K562 (cell line): ENCODE data around the gene TERB1. TPM values are rescaled to one million over a fixed set of nuclear protein-coding genes. Genes with fewer than 3 reads are reported as not detected.

Experiments
- CHD4 ChIP-seq: fragments of 200-600 bp; sonication (generic); IDR thresholded peaks from 3 replicates; pipeline ENCODE4 v1.6.1; 2012; ENCODE audit warnings: low read depth, mild to moderate bottlenecking, mixed read lengths, low read length, inconsistent platforms; ENCODE audit not compliant: insufficient read depth, insufficient replicate concordance, poor library complexity, severe bottlenecking
- HOMEZ ChIP-seq: fragments of 250-450 bp; sonication (Bioruptor Pico); IDR thresholded peaks from 2 replicates; pipeline ENCODE4 v1.4.0; 2020; ENCODE audit warnings: mild to moderate bottlenecking, moderate library complexity
- JUND ChIP-seq, 2 experiments: IDR thresholded peaks; 2 replicates in 1 of 2; 3 replicates in 1 of 2; pipeline ENCODE4 v1.6.1; 2011; ENCODE audit warnings: borderline replicate concordance in 2 of 2, low read depth in 2 of 2, low read length in 2 of 2, improper control_type of control experiment in 1 of 2, missing biosample characterization in 1 of 2, missing genetic modification characterization in 1 of 2, missing genetic modification reagents in 1 of 2
- MAFG ChIP-seq: fragments of 450-650 bp; conservative IDR thresholded peaks from 2 replicates; pipeline ENCODE4 v1.6.1; 2016; ENCODE audit warnings: missing genetic modification characterization, missing compliant biosample characterization
- RNF219 ChIP-seq: fragments of 250-450 bp; sonication (Bioruptor Pico); IDR thresholded peaks from 2 replicates; pipeline ENCODE4 v1.5.0; 2022; ENCODE audit warnings: mild to moderate bottlenecking
- SMARCA5 ChIP-seq: fragments of 450-650 bp; IDR thresholded peaks from 2 replicates; pipeline ENCODE4 v1.6.1; 2016
- ZC3H8 ChIP-seq: fragments of 450-650 bp; IDR thresholded peaks from 2 replicates; pipeline ENCODE4 v1.6.1; 2017
- ZMIZ1 ChIP-seq, 2 experiments: fragments of 150-350 bp in 1 of 2; IDR thresholded peaks; 2 replicates each; pipeline ENCODE4 v1.6.1; 2012 to 2016; ENCODE audit warnings: low read depth in 2 of 2, low read length in 2 of 2, mild to moderate bottlenecking in 1 of 2, moderate library complexity in 1 of 2
- ZNF583 ChIP-seq: fragments of 250-450 bp; sonication (Bioruptor Pico); IDR thresholded peaks from 2 replicates; pipeline ENCODE4 v1.4.0; 2020
- ZNF592 ChIP-seq: fragments of 450-650 bp; IDR thresholded peaks from 2 replicates; pipeline ENCODE4 v1.6.1; 2017; ENCODE audit warnings: antibody characterized with exemption, mild to moderate bottlenecking
- ZSCAN32 ChIP-seq: fragments of 450-650 bp; formaldehyde crosslinking; IDR thresholded peaks from 2 replicates; pipeline ENCODE4 v1.4.0; 2020; ENCODE audit warnings: mild to moderate bottlenecking, moderate library complexity
- polyA plus RNA-seq, 8 experiments: library from polyadenylated mRNA; depleted of rRNA in 4 of 8; stranded (reverse) in 5 of 8; unstranded in 3 of 8; fragments of >200 nt; fragmentation: Nextera tagmentation in 2 of 8; fragmentation: Illumina TruSeq in 1 of 8; extraction: Ambion mirVana in 2 of 8; extraction: Trizol in 1 of 8; gene quantifications; 2 replicates each; pipeline versions ENCODE4 v1.2.1 to v1.2.3, GENCODE V29; 2011 to 2014; ENCODE audit warnings: inconsistent platforms in 1 of 8, missing spikeins in 1 of 8
- total RNA-seq, 7 experiments: library from RNA; depleted of rRNA in 6 of 7; stranded (reverse); fragments of >200 nt in 6 of 7; fragmentation: Illumina TruSeq in 2 of 7; extraction: Trizol in 2 of 7; gene quantifications; 2 replicates each; pipeline versions ENCODE4 v1.2.1 to v1.2.3, GENCODE V29; 2011 to 2021; ENCODE audit warnings: low replicate concordance in 1 of 7

TERB1 gene
- total and polyA plus RNA-seq, 9 of the 15 experiments (the other 6 are each of a cell fraction or from before 2014, with no cell fraction given) = not detected

- TF ChIP-seq ZMIZ1 (IDR thresholded peaks at IDR 0.05; ENCODE audit: low read depth in 2 of 2, low read length in 2 of 2) = no peak
- TF ChIP-seq JUND (IDR thresholded peaks at IDR 0.05; ENCODE audit: borderline replicate concordance, low read depth, low read length) = no peak; the same call in 1 of the 2 replicates
- no peak; the same call in 2 of the 3 replicates for TF ChIP-seq JUND (tag; IDR thresholded peaks at IDR 0.05; ENCODE audit: borderline replicate concordance, low read depth, low read length)
- TF ChIP-seq ZC3H8 = no peak
- no peak for TF ChIP-seq RNF219 (CRISPR knock-in tag)
- no peak for TF ChIP-seq ZSCAN32
- 0 out of 2 replicates have a peak, but pooled peaks have one; percentile 76 for TF ChIP-seq HOMEZ (CRISPR knock-in tag)
- no peak for TF ChIP-seq ZNF583 (CRISPR knock-in tag)
- peak; percentile 97 for TF ChIP-seq CHD4
- TF ChIP-seq MAFG = no peak
- 0 out of 2 replicates have a peak, but pooled peaks have one; percentile 62 for TF ChIP-seq ZNF592
- peak; percentile 90 for TF ChIP-seq SMARCA5
These were observed 29.3 kb upstream of the TERB1 start, which contains the start of gene NAE1 (continued) for GRCh38 chr16:66830422-66831404.
